Neural cell (in vitro differentiated cells): ENCODE measurements around the gene PTAFR.

Source experiments
- POLR2AphosphoS5 ChIP-seq: IDR thresholded peaks from 2 replicates; pipeline ENCODE4 v1.6.1; 2012
- RAD21 ChIP-seq: fragments of 450-650 bp; conservative IDR thresholded peaks from 2 replicates; pipeline ENCODE4 v1.6.1; 2014; ENCODE audit warnings: antibody characterized with exemption, mild to moderate bottlenecking, moderate library complexity
- TF ChIP-seq, protein P1 (sequence below): fragments of 450-650 bp; IDR thresholded peaks from 2 replicates; pipeline ENCODE4 v1.5.1; 2014; ENCODE audit warnings: antibody characterized with exemption, mild to moderate bottlenecking, moderate library complexity; ENCODE audit not compliant: poor library complexity, severe bottlenecking

GRCh38 chr1:28139025-28139712, 37.3 kb downstream of the PTAFR start:
- TF ChIP-seq POLR2AphosphoS5, result no peak
- no peak for TF ChIP-seq RAD21
- TF ChIP-seq, protein P1, sequence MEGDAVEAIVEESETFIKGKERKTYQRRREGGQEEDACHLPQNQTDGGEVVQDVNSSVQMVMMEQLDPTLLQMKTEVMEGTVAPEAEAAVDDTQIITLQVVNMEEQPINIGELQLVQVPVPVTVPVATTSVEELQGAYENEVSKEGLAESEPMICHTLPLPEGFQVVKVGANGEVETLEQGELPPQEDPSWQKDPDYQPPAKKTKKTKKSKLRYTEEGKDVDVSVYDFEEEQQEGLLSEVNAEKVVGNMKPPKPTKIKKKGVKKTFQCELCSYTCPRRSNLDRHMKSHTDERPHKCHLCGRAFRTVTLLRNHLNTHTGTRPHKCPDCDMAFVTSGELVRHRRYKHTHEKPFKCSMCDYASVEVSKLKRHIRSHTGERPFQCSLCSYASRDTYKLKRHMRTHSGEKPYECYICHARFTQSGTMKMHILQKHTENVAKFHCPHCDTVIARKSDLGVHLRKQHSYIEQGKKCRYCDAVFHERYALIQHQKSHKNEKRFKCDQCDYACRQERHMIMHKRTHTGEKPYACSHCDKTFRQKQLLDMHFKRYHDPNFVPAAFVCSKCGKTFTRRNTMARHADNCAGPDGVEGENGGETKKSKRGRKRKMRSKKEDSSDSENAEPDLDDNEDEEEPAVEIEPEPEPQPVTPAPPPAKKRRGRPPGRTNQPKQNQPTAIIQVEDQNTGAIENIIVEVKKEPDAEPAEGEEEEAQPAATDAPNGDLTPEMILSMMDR, result no peak
